ENCODE results near the gene RIPPLY3.
A peak's percentile ranks its signal among the peaks of the same experiment; 100 is the strongest.

RIPPLY3 gene

DNA sequence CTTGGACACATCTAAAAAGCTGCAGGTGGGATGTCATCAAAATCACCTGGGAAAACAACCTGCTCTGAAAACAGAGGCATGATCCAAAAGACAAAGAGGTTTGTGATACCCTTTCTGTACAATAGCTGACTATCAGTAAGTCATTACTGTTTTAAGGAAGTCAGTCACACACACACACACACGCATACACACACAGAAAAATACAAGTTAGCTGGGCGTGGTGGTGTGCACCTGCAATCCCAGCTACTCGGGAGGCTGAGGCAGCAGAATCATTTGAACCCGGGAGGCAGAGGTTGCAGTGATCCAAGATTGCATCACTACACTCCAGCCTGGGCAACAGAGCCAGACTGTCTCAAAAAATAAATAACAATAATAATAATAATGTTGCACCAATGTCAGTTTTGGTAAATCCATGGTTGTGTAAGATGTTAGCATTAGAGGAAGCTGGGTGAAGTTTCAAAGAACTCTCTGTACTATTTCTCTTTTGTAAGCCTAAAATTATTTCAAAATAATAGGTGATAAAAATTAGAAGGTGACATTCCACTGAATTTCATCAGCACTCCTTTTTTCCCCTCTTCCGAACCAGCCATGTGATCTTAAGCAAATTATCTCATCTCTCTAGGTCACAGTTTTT, 30.2 kb upstream of the RIPPLY3 start:
- TF ChIP-seq TCF12 (IDR thresholded peaks at IDR 0.05; ENCODE audit: low read depth) = no peak
- TF ChIP-seq YY1 (IDR thresholded peaks at IDR 0.05; ENCODE audit: low read depth) = no peak
- TF ChIP-seq FOXM1 (IDR thresholded peaks at IDR 0.05; ENCODE audit: borderline replicate concordance, low read depth) = no peak
- TF ChIP-seq NFIC (IDR thresholded peaks at IDR 0.05) = no peak
- no peak for TF ChIP-seq MAX (IDR thresholded peaks at IDR 0.05)

DNA sequence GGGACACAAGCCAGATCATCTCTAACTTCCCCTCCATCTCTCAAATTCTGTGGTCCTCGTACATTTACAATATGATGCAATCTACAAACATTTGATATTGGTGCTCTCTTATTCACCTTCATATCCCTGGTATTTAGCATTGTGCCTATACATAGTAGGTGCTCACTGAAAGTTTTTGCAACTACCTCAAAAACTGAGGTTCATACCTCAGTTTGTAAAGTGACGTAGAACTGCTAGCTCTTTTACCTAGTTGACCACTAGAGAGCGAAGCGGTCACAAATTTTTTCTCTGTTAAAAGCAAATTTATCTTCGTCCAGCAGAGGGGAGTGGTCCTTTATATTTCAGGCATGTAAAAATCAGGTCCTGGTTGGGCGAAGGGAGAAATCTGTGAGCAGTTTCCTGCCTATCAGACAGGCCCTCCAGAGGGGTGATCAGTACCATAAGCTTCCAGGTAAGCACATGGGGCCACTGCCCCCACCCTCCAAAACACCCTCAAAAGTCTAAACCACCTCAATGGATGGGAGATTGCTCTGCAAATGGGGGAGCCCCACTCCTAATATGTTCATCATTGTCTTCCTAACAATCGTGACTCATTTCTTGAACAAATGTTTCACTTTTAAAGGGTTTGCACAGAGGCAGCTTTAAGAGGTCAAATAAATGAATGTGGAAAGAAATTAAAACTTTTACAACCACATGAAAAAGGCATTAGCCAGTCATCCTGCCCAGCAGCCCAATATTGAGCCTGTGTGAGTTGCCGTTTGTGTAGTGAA, 29.4 kb upstream of the RIPPLY3 start:
- TF ChIP-seq RAD21 (IDR thresholded peaks at IDR 0.05; ENCODE audit: low read depth) (peak; percentile 54), CEBPB (IDR thresholded peaks at IDR 0.05) (no peak)

DNA sequence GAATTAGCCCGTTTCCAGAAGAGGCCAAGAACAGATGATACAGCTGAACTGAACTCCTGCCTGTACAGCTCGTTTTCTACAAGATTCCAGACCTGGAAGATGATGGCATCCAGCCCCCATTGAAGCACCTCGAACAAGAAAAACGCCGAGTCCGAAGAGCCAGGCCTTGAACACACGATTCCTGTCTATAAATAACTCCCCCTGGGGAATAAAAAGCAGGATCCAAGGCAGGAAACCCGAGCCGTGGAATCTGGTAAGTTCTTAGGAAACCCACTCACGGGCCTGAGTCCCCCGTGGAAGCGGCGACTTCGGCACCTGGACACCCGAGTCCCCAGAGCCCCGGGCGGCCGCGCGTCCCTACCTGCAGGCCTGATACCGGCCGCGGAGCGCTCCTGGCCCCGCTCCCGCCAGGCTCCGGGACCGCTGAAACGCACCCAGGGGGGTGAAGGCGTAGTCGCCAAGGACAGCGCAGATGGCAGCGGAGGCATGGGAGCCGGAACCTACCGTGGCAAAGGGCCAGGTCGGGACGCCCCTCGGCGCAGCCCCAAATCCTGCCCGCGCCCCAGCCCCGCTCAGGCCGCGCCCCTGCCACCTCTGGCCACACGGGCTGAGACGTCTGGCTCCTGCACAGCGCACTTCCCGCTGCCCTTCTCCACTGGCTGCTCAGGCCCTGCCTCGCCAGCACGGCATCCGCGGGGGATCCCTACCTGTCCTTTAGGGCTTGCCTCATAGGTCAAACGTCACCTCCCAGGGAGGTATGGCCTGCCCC, 26.0 kb upstream of the RIPPLY3 start:
- TF ChIP-seq CREB1 (IDR thresholded peaks at IDR 0.05; ENCODE audit: low read depth) = no peak
- TF ChIP-seq, protein P1, sequence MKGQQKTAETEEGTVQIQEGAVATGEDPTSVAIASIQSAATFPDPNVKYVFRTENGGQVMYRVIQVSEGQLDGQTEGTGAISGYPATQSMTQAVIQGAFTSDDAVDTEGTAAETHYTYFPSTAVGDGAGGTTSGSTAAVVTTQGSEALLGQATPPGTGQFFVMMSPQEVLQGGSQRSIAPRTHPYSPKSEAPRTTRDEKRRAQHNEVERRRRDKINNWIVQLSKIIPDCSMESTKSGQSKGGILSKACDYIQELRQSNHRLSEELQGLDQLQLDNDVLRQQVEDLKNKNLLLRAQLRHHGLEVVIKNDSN (IDR thresholded peaks at IDR 0.05) = no peak
- TF ChIP-seq ZBTB7A (IDR thresholded peaks at IDR 0.05; ENCODE audit: low read depth) = 0 out of 2 replicates have a peak, but pooled peaks have one; percentile 29
- TF ChIP-seq NFIC (IDR thresholded peaks at IDR 0.05) = peak; percentile 37; the same call in 1 of the 2 replicates
- peak; percentile 45; the same call in 1 of the 2 replicates for TF ChIP-seq MAX (IDR thresholded peaks at IDR 0.05)
- peak; percentile 50; the same call in 1 of the 2 replicates for TF ChIP-seq TAF1 (IDR thresholded peaks at IDR 0.05; ENCODE audit: low read depth)
- no peak for TF ChIP-seq TEAD4 (IDR thresholded peaks at IDR 0.05)
- TF ChIP-seq RAD21 (IDR thresholded peaks at IDR 0.05; ENCODE audit: low read depth) = no peak

GRCh38 chr21:36981049-36981391, 25.5 kb upstream of the RIPPLY3 start:
- no peak for TF ChIP-seq MAX (IDR thresholded peaks at IDR 0.05)

GRCh38 chr21:36981977-36982700, 24.4 kb upstream of the RIPPLY3 start:
- no peak for TF ChIP-seq TEAD4 (IDR thresholded peaks at IDR 0.05)
- TF ChIP-seq FOXM1 (IDR thresholded peaks at IDR 0.05; ENCODE audit: borderline replicate concordance, low read depth) = no peak
- TF ChIP-seq, protein P2, sequence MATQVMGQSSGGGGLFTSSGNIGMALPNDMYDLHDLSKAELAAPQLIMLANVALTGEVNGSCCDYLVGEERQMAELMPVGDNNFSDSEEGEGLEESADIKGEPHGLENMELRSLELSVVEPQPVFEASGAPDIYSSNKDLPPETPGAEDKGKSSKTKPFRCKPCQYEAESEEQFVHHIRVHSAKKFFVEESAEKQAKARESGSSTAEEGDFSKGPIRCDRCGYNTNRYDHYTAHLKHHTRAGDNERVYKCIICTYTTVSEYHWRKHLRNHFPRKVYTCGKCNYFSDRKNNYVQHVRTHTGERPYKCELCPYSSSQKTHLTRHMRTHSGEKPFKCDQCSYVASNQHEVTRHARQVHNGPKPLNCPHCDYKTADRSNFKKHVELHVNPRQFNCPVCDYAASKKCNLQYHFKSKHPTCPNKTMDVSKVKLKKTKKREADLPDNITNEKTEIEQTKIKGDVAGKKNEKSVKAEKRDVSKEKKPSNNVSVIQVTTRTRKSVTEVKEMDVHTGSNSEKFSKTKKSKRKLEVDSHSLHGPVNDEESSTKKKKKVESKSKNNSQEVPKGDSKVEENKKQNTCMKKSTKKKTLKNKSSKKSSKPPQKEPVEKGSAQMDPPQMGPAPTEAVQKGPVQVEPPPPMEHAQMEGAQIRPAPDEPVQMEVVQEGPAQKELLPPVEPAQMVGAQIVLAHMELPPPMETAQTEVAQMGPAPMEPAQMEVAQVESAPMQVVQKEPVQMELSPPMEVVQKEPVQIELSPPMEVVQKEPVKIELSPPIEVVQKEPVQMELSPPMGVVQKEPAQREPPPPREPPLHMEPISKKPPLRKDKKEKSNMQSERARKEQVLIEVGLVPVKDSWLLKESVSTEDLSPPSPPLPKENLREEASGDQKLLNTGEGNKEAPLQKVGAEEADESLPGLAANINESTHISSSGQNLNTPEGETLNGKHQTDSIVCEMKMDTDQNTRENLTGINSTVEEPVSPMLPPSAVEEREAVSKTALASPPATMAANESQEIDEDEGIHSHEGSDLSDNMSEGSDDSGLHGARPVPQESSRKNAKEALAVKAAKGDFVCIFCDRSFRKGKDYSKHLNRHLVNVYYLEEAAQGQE (IDR thresholded peaks at IDR 0.05; ENCODE audit: low read depth) = no peak
- no peak for TF ChIP-seq YY1 (IDR thresholded peaks at IDR 0.05; ENCODE audit: low read depth)
- TF ChIP-seq NFIC (IDR thresholded peaks at IDR 0.05) = no peak
- no peak for TF ChIP-seq MAX (IDR thresholded peaks at IDR 0.05)
- TF ChIP-seq TAF1 (IDR thresholded peaks at IDR 0.05; ENCODE audit: low read depth) = no peak
- TF ChIP-seq EGR1 (IDR thresholded peaks at IDR 0.05) = no peak
- TF ChIP-seq RAD21 (IDR thresholded peaks at IDR 0.05; ENCODE audit: low read depth) = no peak
- TF ChIP-seq EP300 (IDR thresholded peaks at IDR 0.05; ENCODE audit: borderline replicate concordance) = no peak
- TF ChIP-seq, protein P1 (IDR thresholded peaks at IDR 0.05) = no peak
- no peak for TF ChIP-seq ZBTB7A (IDR thresholded peaks at IDR 0.05; ENCODE audit: low read depth)
- no peak for TF ChIP-seq CEBPB (IDR thresholded peaks at IDR 0.05)
- TF ChIP-seq TCF12 (IDR thresholded peaks at IDR 0.05; ENCODE audit: low read depth) = no peak
- no peak for TF ChIP-seq CREB1 (IDR thresholded peaks at IDR 0.05; ENCODE audit: low read depth)

DNA sequence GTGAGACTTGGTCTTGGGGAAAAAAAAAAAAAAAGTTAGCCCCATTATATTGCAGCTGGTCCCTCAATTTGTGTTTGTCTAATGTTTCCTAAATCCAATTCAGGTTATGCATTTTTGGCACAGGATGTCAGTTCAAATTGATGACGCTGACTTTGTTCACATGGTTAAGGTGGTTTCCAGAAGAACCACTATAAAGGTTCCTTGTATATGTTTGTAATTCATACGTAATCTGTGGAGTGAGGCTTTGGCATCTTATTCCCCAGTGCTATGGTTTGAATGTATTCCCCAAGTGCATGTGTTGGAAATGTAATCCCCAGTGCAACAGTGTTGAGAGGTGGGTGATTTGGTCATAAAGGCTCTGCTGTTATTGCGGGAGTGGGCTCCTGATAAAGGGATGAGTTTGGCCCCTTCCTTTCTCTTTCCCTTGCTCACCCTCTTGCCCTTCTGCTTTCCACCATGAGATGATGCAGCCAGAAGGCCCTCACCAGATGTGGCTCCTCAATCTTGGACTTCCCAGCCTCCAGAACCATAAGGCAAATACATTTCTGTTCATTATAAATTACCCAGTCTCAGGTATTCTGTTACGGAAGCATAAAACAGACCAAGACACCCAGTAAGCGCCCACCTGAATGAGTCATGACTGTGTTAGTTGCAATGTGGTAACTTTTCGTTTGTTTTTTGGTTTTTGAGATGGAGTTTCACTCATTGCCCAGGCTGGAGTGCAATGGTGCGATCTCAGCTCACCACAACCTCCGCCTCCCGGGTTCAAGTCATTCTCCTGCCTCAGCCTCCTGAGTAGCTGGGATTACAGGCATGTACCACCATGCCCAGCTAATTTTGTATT, 20.5 kb upstream of the RIPPLY3 start:
- TF ChIP-seq EP300 (IDR thresholded peaks at IDR 0.05; ENCODE audit: borderline replicate concordance) (no peak), CEBPB (IDR thresholded peaks at IDR 0.05) (no peak), TAF1 (IDR thresholded peaks at IDR 0.05; ENCODE audit: low read depth) (no peak)
